K562 (cell line): ENCODE results near the gene SERINC5. TPM values are rescaled to one million over a fixed set of nuclear protein-coding genes. Genes with fewer than 3 reads are reported as not detected.

Experiments
- ATAC-seq: fragments of 200-7000 bp; cut with Tn5 transposase; 3 replicates; pipeline ENCODE4 v1.9.1; 2020; ENCODE audit warnings: moderate library complexity
- BruUV-seq: library from RNA; stranded (reverse); fragments of 400-500 nt; replicated peaks from 2 replicates; lab custom pipeline; 2021; lab: Mats Ljungman, UMichigan
- CTCF ChIA-PET: fragments of 300-600 bp; formaldehyde crosslinking; extraction: SDS; loops from one replicate; lab custom pipeline; 2021; ENCODE audit warnings: low intra/inter-chr PET ratio; lab: Yijun Ruan, JAX
- POLR2A ChIA-PET: fragments of 300-600, 350-650 bp; sonication (Branson Sonifier 250); formaldehyde crosslinking; extraction: SDS; loops from one replicate; lab custom pipeline; 2021; ENCODE audit warnings: antibody characterized with exemption, inconsistent platforms; lab: Yijun Ruan, JAX
- DNase-seq, 4 experiments: peaks; one replicate each; pipeline versions ENCODE4 v3.0.0 to v3.0.0-alpha.2; 2011 to 2018; ENCODE audit warnings: low spot score in 3 of 4, mixed read lengths in 3 of 4; ENCODE audit errors: extremely low read depth in 1 of 4
- FAIRE-seq: peaks from 2 replicates; lab custom pipeline; 2011; peaks lifted over from hg19 to GRCh38; lab: Jason Lieb, UNC
- H2AFZ ChIP-seq: 2 replicates; pipeline ENCODE4 v1.6.0; 2011; ENCODE audit warnings: low read depth, low read length, control low read depth, inconsistent platforms
- H3K27ac ChIP-seq: fragments of 200-600 bp; 3 replicates; pipeline ENCODE4 v1.8.0; 2011; ENCODE audit warnings: low read depth, mild to moderate bottlenecking, control low read depth, inconsistent platforms, low read length, moderate library complexity, mixed read lengths; ENCODE audit errors: extremely low read depth
- H3K27me3 ChIP-seq, 2 experiments: fragments of 300-600 bp in 1 of 2; 2 replicates in 1 of 2; 3 replicates in 1 of 2; pipeline versions ENCODE4 v1.6.0 to v1.8.0; 2011; ENCODE audit warnings: inconsistent platforms in 2 of 2, low read length in 2 of 2, mild to moderate bottlenecking in 1 of 2, mixed read lengths in 1 of 2, moderate library complexity in 1 of 2; ENCODE audit not compliant: control insufficient read depth in 2 of 2, insufficient read depth in 2 of 2
- H3K36me3 ChIP-seq: fragments of 300-600 bp; 3 replicates; pipeline ENCODE4 v1.8.0; 2011; ENCODE audit warnings: mild to moderate bottlenecking, low read length, inconsistent platforms; ENCODE audit not compliant: control insufficient read depth, insufficient read depth
- H3K4me1 ChIP-seq, 2 experiments: fragments of 200-600 bp in 1 of 2; replicated peaks in 1 of 2; 2 replicates in 1 of 2; 3 replicates in 1 of 2; pipeline versions ENCODE4 v1.5.1 to v1.8.0; 2011; ENCODE audit warnings: inconsistent platforms in 2 of 2, low read length in 2 of 2, mild to moderate bottlenecking in 1 of 2, mixed read lengths in 1 of 2, moderate library complexity in 1 of 2; ENCODE audit not compliant: control insufficient read depth in 2 of 2, insufficient read depth in 2 of 2
- H3K4me2 ChIP-seq: 2 replicates; pipeline ENCODE4 v1.6.1; 2011; ENCODE audit warnings: low read length, control low read depth, inconsistent platforms, mixed read lengths; ENCODE audit not compliant: insufficient read depth
- H3K4me3 ChIP-seq: fragments of 200-600 bp; sonication (generic), shearing (Covaris generic); 2 replicates; pipeline ENCODE4 v1.5.1; 2016; ENCODE audit warnings: control low read depth, inconsistent platforms
- H3K79me2 ChIP-seq: fragments of 200-600 bp; 3 replicates; pipeline ENCODE4 v1.8.0; 2011; ENCODE audit warnings: low read length, inconsistent platforms; ENCODE audit not compliant: control insufficient read depth, insufficient read depth
- H3K9ac ChIP-seq, 2 experiments: 2 replicates each; pipeline versions ENCODE4 v1.6.0 to v1.6.1; 2011; ENCODE audit warnings: low read depth in 2 of 2, low read length in 2 of 2, control low read depth in 1 of 2, inconsistent platforms in 1 of 2, mild to moderate bottlenecking in 1 of 2, mixed read lengths in 1 of 2; ENCODE audit not compliant: insufficient read depth in 1 of 2
- H3K9me1 ChIP-seq: one replicate; pipeline ENCODE4 v1.6.0; 2011; ENCODE audit warnings: inconsistent platforms, mild to moderate bottlenecking, low read length, moderate library complexity; ENCODE audit not compliant: control insufficient read depth, insufficient read depth
- H3K9me3 ChIP-seq: replicated peaks from 2 replicates; pipeline ENCODE4 v1.5.1; 2011; ENCODE audit warnings: low read depth, low read length, inconsistent platforms; ENCODE audit not compliant: control insufficient read depth, insufficient read depth
- H4K20me1 ChIP-seq: replicated peaks from 2 replicates; pipeline ENCODE4 v1.6.1; 2011; ENCODE audit warnings: low read length, inconsistent platforms, mixed read lengths; ENCODE audit not compliant: control insufficient read depth, insufficient read depth
- HMGN3 ChIP-seq: IDR thresholded peaks from 2 replicates; pipeline ENCODE4 v1.6.1; 2011; ENCODE audit warnings: borderline replicate concordance, low read depth, mild to moderate bottlenecking, mixed read lengths, low read length; ENCODE audit not compliant: insufficient read length; ENCODE audit errors: extremely low read depth
- PYGO2 ChIP-seq: fragments of 450-650 bp; IDR thresholded peaks from 2 replicates; pipeline ENCODE4 v1.6.1; 2016; ENCODE audit warnings: mild to moderate bottlenecking, missing genetic modification characterization, moderate library complexity, missing compliant biosample characterization
- SMARCC2 ChIP-seq: fragments of 450-650 bp; IDR thresholded peaks from 2 replicates; pipeline ENCODE4 v1.6.1; 2017; ENCODE audit warnings: antibody characterized with exemption, moderate library complexity, mild to moderate bottlenecking, low read depth
- TSC22D4 ChIP-seq: fragments of 450-650 bp; IDR thresholded peaks from 2 replicates; pipeline ENCODE4 v1.6.1; 2016; ENCODE audit warnings: missing genetic modification characterization, missing biosample characterization, control low read depth
- XRCC3 ChIP-seq: fragments of 450-650 bp; IDR thresholded peaks from 2 replicates; pipeline ENCODE4 v1.6.1; 2017; ENCODE audit warnings: mild to moderate bottlenecking, moderate library complexity
- ZBTB7A ChIP-seq: IDR thresholded peaks from 2 replicates; pipeline ENCODE4 v1.6.1; 2011; ENCODE audit warnings: low read depth, mild to moderate bottlenecking, low read length, moderate library complexity, borderline replicate concordance; ENCODE audit not compliant: control insufficient read depth
- WGBS: fragments of 100-300 bp; shearing (Covaris generic); methylation state at CpG from one replicate; pipeline ENCODE4 v1.1.6; 2016; ENCODE audit warnings: low coverage, mixed read lengths; ENCODE audit not compliant: insufficient coverage; ENCODE audit errors: missing lambda C conversion rate; 5-methylcytosine and 5-hydroxymethylcytosine counted together
- in situ Hi-C: fragments of 300-500 bp; cut with MboI; formaldehyde crosslinking; loops from 4 replicates; pipeline ENCODE4 v1.15.0; 2018; ENCODE audit warnings: inconsistent platforms, mixed read lengths
- intact Hi-C: fragments of 100-400 bp; cut with micrococcal nuclease; formaldehyde crosslinking; loops from 2 replicates; pipeline ENCODE4 v1.14.2; 2022
- polyA plus RNA-seq, 8 experiments: library from polyadenylated mRNA; depleted of rRNA in 4 of 8; stranded (reverse) in 5 of 8; unstranded in 3 of 8; fragments of >200 nt; fragmentation: Nextera tagmentation in 2 of 8; fragmentation: Illumina TruSeq in 1 of 8; extraction: Ambion mirVana in 2 of 8; extraction: Trizol in 1 of 8; gene quantifications; 2 replicates each; pipeline versions ENCODE4 v1.2.1 to v1.2.3, GENCODE V29; 2011 to 2014; ENCODE audit warnings: inconsistent platforms in 1 of 8, missing spikeins in 1 of 8
- total RNA-seq, 7 experiments: library from RNA; depleted of rRNA in 6 of 7; stranded (reverse); fragments of >200 nt in 6 of 7; fragmentation: Illumina TruSeq in 2 of 7; extraction: Trizol in 2 of 7; gene quantifications; 2 replicates each; pipeline versions ENCODE4 v1.2.1 to v1.2.3, GENCODE V29; 2011 to 2021; ENCODE audit warnings: low replicate concordance in 1 of 7

Gene SERINC5
- total and polyA plus RNA-seq, 9 of the 15 experiments (the other 6 are each of a cell fraction or from before 2014, with no cell fraction given): 1.4 to 7.9 (median 3.7) TPM

GRCh38 chr5:80225189-80225933, 30.5 kb downstream of the SERINC5 start (continued):
- TF ChIP-seq PYGO2 (tag) (no peak), ZBTB7A (no peak), TSC22D4 (tag) (no peak)

GRCh38 chr5:80223561-80223960, 32.3 kb downstream of the SERINC5 start:
- Histone ChIP-seq H3K9ac (no peak overlapping the region), H3K27me3 (no peaks in the 10 kb centered on the region), H3K79me2 (no peaks in the 10 kb centered on the region), H3K4me2 (no peak overlapping the region), H3K27ac (no peak overlapping the region), H3K4me3 (no peak overlapping the region), H3K36me3 (no peaks in the 10 kb centered on the region), H2AFZ (no peak overlapping the region), H3K9me3 (no peaks in the 10 kb centered on the region), H3K9me1 (no peaks in the 10 kb centered on the region), H3K4me1 (no peaks in the 10 kb centered on the region; a peak in 1 of 5 replicates), H4K20me1 (0 out of 2 replicates have a peak, but pooled peaks cover 3% of the 10 kb centered on the region)
- FAIRE-seq (no peak), DNase-seq (no peak), ATAC-seq (no peak)
- TF ChIP-seq SMARCC2 (no peak), XRCC3 (no peak), HMGN3 (no peak)
- BruUV-seq: no TSS peak
- intact Hi-C loops: no loop called here
- WGBS: 73% methylated on average over 9 of the region's 9 CpGs
- ChIA-PET POLR2A (no interaction called here), CTCF (no interaction called here)
- in situ Hi-C loops: no loop called here
